ENCODE data around the gene WSCD2. TPM values are rescaled to one million over a fixed set of nuclear protein-coding genes. Genes with fewer than 3 reads are reported as not detected.

Gene WSCD2
- total RNA-seq, 1 experiment from 2014 or later, result not detected

DNA sequence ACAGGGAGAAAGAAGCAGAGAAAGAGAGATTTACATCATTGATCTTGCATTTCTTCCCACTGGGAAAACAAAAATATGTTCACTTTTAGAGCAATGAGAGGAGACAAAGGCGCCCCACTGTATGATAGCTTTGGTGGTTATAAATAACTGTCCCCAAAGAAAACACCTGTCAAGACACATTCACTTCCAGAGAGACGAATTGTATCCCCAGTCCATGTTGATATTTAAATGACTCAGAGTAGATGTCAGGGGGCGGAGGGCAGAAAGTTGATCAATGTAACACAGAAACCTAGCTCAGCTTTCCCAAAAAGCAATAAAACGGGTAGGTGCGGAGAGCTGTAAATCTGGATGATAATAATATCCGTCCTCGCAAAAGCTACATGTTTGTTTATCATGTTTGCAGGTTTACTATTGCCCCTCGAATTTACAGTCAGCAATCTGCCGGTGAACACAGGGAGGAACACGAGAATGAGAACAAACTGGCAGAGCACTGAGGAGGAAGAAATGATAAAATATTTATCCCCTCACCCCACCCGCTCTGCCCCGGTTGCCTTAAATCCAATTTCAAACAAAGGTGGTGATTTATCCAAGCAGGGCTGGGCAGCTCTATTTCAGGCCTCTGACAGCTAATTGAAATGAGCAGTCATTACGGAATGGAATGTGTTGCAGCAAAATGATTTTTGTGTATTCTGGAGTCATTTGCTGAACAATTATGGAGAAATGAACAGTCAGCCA lies 125.6 kb downstream of the WSCD2 start:
- intact Hi-C loops (cut with micrococcal nuclease; ENCODE audit: unreplicated experiment), result no loop called here
- H3K4me3 ChIP-seq (ENCODE audit: low read depth, low read length), result no peak overlapping the region
- H3K9me3 Mint-ChIP-seq (ENCODE audit: unreplicated experiment), result no peaks in the 10 kb centered on the region
- no peaks in the 10 kb centered on the region; the same call in 1 of the 2 replicates for H3K27me3 ChIP-seq (replicated peaks; ENCODE audit: control insufficient read depth, insufficient read depth, low read length)
- no peaks in the 10 kb centered on the region for H3K36me3 ChIP-seq (ENCODE audit: control insufficient read depth, insufficient read depth, low read length)
- BruUV-seq (replicated peaks), result no TSS peak
- TF ChIP-seq, protein P1, sequence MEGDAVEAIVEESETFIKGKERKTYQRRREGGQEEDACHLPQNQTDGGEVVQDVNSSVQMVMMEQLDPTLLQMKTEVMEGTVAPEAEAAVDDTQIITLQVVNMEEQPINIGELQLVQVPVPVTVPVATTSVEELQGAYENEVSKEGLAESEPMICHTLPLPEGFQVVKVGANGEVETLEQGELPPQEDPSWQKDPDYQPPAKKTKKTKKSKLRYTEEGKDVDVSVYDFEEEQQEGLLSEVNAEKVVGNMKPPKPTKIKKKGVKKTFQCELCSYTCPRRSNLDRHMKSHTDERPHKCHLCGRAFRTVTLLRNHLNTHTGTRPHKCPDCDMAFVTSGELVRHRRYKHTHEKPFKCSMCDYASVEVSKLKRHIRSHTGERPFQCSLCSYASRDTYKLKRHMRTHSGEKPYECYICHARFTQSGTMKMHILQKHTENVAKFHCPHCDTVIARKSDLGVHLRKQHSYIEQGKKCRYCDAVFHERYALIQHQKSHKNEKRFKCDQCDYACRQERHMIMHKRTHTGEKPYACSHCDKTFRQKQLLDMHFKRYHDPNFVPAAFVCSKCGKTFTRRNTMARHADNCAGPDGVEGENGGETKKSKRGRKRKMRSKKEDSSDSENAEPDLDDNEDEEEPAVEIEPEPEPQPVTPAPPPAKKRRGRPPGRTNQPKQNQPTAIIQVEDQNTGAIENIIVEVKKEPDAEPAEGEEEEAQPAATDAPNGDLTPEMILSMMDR (IDR thresholded peaks at IDR 0.05; ENCODE audit: insufficient read depth in 1 of 2, low read depth in 1 of 2, low read length in 1 of 2, severe bottlenecking in 1 of 2, unreplicated experiment in 1 of 2), result no peak
- H3K4me1 ChIP-seq, result no peaks in the 10 kb centered on the region
- no peak overlapping the region for H3K27ac Mint-ChIP-seq (ENCODE audit: unreplicated experiment)
- H3K4me1 Mint-ChIP-seq (ENCODE audit: low read depth, unreplicated experiment), result peaks cover 10% of the 10 kb centered on the region
- H3K9me3 ChIP-seq, result no peaks in the 10 kb centered on the region; the same call in 1 of the 2 replicates
- peaks cover 27% of the 10 kb centered on the region for H3K27me3 Mint-ChIP-seq (ENCODE audit: insufficient read depth, unreplicated experiment)
- ChIA-PET CTCF (no interaction called here), POLR2A (no interaction called here)
- no peak overlapping the region for H3K4me3 Mint-ChIP-seq (ENCODE audit: unreplicated experiment)
- H3K36me3 Mint-ChIP-seq (ENCODE audit: insufficient read depth, unreplicated experiment), result no peaks in the 10 kb centered on the region
- no peak for DNase-seq

DNA sequence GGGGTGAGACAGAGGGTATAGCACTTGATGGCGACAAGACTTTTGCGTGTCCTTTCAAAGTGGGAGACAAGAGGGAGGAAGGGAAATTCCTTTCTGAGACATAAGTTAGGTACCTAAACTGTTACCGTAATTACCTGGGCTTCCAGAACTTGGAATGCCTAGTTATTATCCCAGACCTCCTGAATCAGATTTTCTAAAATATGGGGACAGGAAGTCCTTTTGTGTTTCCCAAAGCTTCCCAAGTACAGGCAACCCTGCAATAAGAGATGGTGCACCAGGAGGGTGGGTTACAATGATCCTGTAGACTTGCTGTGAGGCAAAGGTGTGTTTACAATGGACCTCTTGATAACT lies 126.1 kb downstream of the WSCD2 start:
- Histone ChIP-seq H3K4me1 (no peaks in the 10 kb centered on the region), H3K4me3 (ENCODE audit: low read depth, low read length) (no peak overlapping the region), H3K36me3 (ENCODE audit: control insufficient read depth, insufficient read depth, low read length) (no peaks in the 10 kb centered on the region), H3K9me3 (peaks cover 4% of the 10 kb centered on the region; the same call in 1 of the 2 replicates), H3K27me3 (replicated peaks; ENCODE audit: control insufficient read depth, insufficient read depth, low read length) (no peaks in the 10 kb centered on the region; the same call in 1 of the 2 replicates)
- TF ChIP-seq, protein P1 (IDR thresholded peaks at IDR 0.05; ENCODE audit: insufficient read depth in 1 of 2, low read depth in 1 of 2, low read length in 1 of 2, severe bottlenecking in 1 of 2, unreplicated experiment in 1 of 2), result no peak
- Mint-ChIP-seq H3K4me3 (ENCODE audit: unreplicated experiment) (no peak overlapping the region), H3K27me3 (ENCODE audit: insufficient read depth, unreplicated experiment) (peaks cover 27% of the 10 kb centered on the region), H3K9me3 (ENCODE audit: unreplicated experiment) (peaks cover 2% of the 10 kb centered on the region), H3K4me1 (ENCODE audit: low read depth, unreplicated experiment) (peaks cover 10% of the 10 kb centered on the region), H3K36me3 (ENCODE audit: insufficient read depth, unreplicated experiment) (no peaks in the 10 kb centered on the region), H3K27ac (ENCODE audit: unreplicated experiment) (no peak overlapping the region)
- no peak for DNase-seq
- no TSS peak for BruUV-seq (replicated peaks)
- CTCF ChIA-PET, result no interaction called here
- intact Hi-C loops (cut with micrococcal nuclease; ENCODE audit: unreplicated experiment), result no loop called here
- POLR2A ChIA-PET, result no interaction called here

DNA sequence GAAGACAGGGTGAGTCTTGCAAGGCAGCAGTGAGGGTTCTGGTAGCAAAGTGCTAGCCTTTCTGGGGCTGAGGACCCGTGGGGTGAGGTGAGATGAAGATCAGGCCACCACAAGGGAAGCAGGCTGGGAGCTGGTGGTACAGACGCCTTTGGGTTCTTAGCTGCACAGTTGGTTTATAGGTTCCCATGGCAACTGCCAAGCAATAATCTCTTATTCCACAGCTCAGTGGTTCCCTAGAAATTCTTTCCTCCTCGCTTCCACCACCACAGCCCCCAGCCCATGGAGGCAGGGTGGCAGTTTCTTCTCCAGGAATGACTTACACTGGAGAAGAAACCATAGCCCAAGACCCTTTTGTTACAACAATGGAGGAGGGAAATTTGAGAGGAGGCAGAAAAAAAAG lies 127.9 kb downstream of the WSCD2 start:
- peaks cover 20% of the 10 kb centered on the region for H3K27me3 Mint-ChIP-seq (ENCODE audit: insufficient read depth, unreplicated experiment)

More for the DNA sequence above, 127.9 kb downstream of the WSCD2 start:
- H3K4me1 Mint-ChIP-seq (ENCODE audit: low read depth, unreplicated experiment), result peaks cover 10% of the 10 kb centered on the region
- Histone ChIP-seq H3K9me3 (peaks cover 11% of the 10 kb centered on the region; the same call in 1 of the 2 replicates), H3K4me3 (ENCODE audit: low read depth, low read length) (no peak overlapping the region), H3K27me3 (replicated peaks; ENCODE audit: control insufficient read depth, insufficient read depth, low read length) (no peaks in the 10 kb centered on the region; the same call in 1 of the 2 replicates), H3K4me1 (no peaks in the 10 kb centered on the region), H3K36me3 (ENCODE audit: control insufficient read depth, insufficient read depth, low read length) (no peaks in the 10 kb centered on the region)
- ChIA-PET CTCF (no interaction called here), POLR2A (no interaction called here)
- DNase-seq, result no peak
- intact Hi-C loops (cut with micrococcal nuclease; ENCODE audit: unreplicated experiment), result no loop called here
- H3K4me3 Mint-ChIP-seq (ENCODE audit: unreplicated experiment), result no peak overlapping the region
- TF ChIP-seq, protein P1 (IDR thresholded peaks at IDR 0.05; ENCODE audit: insufficient read depth in 1 of 2, low read depth in 1 of 2, low read length in 1 of 2, severe bottlenecking in 1 of 2, unreplicated experiment in 1 of 2), result no peak
- peaks cover 16% of the 10 kb centered on the region for H3K9me3 Mint-ChIP-seq (ENCODE audit: unreplicated experiment)
- BruUV-seq (replicated peaks), result no TSS peak
- no peaks in the 10 kb centered on the region for H3K36me3 Mint-ChIP-seq (ENCODE audit: insufficient read depth, unreplicated experiment)
- H3K27ac Mint-ChIP-seq (ENCODE audit: unreplicated experiment), result no peak overlapping the region
